ENCODE results near the gene TRNAU1AP.

GRCh38 chr1:28580722-28581530, 28.0 kb downstream of the TRNAU1AP start:
- TF ChIP-seq POLR2AphosphoS5 (IDR thresholded peaks at IDR 0.05; ENCODE audit: low read depth, low read length) (no peak; the same call in none of the 2 replicates), POLR2A (IDR thresholded peaks at IDR 0.05; ENCODE audit: low read depth, low read length) (no peak), TAF1 (IDR thresholded peaks at IDR 0.05; ENCODE audit: low read depth, low read length) (no peak)
